ENCODE results near the gene SKP2.
A peak's percentile ranks its signal among the peaks of the same experiment; 100 is the strongest.

Gene SKP2

GRCh38 chr5:36145311-36145710 is 6.6 kb upstream of the SKP2 start:
- peaks cover 5% of the 10 kb centered on the region for H3K4me1 ChIP-seq (ENCODE audit: insufficient read depth, low read length)
- H3K4me3 ChIP-seq (ENCODE audit: low read depth in 1 of 2, low read length in 2 of 2), result no peak overlapping the region
- no peak overlapping the region for H3K9ac ChIP-seq (ENCODE audit: low read length)
- H3K36me3 ChIP-seq (ENCODE audit: insufficient read depth, low read length), result peaks cover 3% of the 10 kb centered on the region
- H3K27me3 ChIP-seq (ENCODE audit: control insufficient read depth in 1 of 2, insufficient read depth in 2 of 2, low read length in 2 of 2), result no peaks in the 10 kb centered on the region
- H3K9me3 ChIP-seq (ENCODE audit: low read length), result no peaks in the 10 kb centered on the region
- no peak overlapping the region for H3K27ac ChIP-seq (ENCODE audit: low read depth, low read length)

GRCh38 chr5:36146390-36146789 is 5.5 kb upstream of the SKP2 start:
- Histone ChIP-seq H3K9me3 (ENCODE audit: low read length) (no peaks in the 10 kb centered on the region), H3K9ac (ENCODE audit: low read length) (no peak overlapping the region), H3K27me3 (ENCODE audit: control insufficient read depth in 1 of 2, insufficient read depth in 2 of 2, low read length in 2 of 2) (no peaks in the 10 kb centered on the region), H3K4me3 (ENCODE audit: low read depth in 1 of 2, low read length in 2 of 2) (no peak overlapping the region), H3K4me1 (ENCODE audit: insufficient read depth, low read length) (peaks cover 9% of the 10 kb centered on the region), H3K27ac (ENCODE audit: low read depth, low read length) (no peak overlapping the region), H3K36me3 (ENCODE audit: insufficient read depth, low read length) (no peaks in the 10 kb centered on the region)

GRCh38 chr5:36147681-36148080 is 4.2 kb upstream of the SKP2 start:
- no peaks in the 10 kb centered on the region for H3K36me3 ChIP-seq (ENCODE audit: insufficient read depth, low read length)
- H3K27ac ChIP-seq (ENCODE audit: low read depth, low read length), result no peak overlapping the region
- H3K9ac ChIP-seq (ENCODE audit: low read length), result no peak overlapping the region
- no peaks in the 10 kb centered on the region for H3K9me3 ChIP-seq (ENCODE audit: low read length)
- H3K4me1 ChIP-seq (ENCODE audit: insufficient read depth, low read length), result peaks cover 13% of the 10 kb centered on the region
- H3K27me3 ChIP-seq (ENCODE audit: control insufficient read depth in 1 of 2, insufficient read depth in 2 of 2, low read length in 2 of 2), result no peaks in the 10 kb centered on the region
- no peak overlapping the region for H3K4me3 ChIP-seq (ENCODE audit: low read depth in 1 of 2, low read length in 2 of 2)

- Histone ChIP-seq H3K9me3 (ENCODE audit: low read length) (no peaks in the 10 kb centered on the region), H3K27me3 (ENCODE audit: control insufficient read depth in 1 of 2, insufficient read depth in 2 of 2, low read length in 2 of 2) (no peaks in the 10 kb centered on the region), H3K36me3 (ENCODE audit: insufficient read depth, low read length) (peaks cover 13% of the 10 kb centered on the region), H3K4me1 (ENCODE audit: insufficient read depth, low read length) (peaks cover 15% of the 10 kb centered on the region), H3K27ac (ENCODE audit: low read depth, low read length) (peak overlapping the region; percentile 84), H3K4me3 (ENCODE audit: low read depth in 1 of 2, low read length in 2 of 2) (peak overlapping the region; percentile 85 to 93), H3K9ac (ENCODE audit: low read length) (peak overlapping the region; percentile 48)
These were observed 1.1 kb upstream of the SKP2 start for GRCh38 chr5:36150676-36151433.

GRCh38 chr5:36152324-36153297 is 700 bp downstream of the SKP2 start:
- Histone ChIP-seq H3K27me3 (ENCODE audit: control insufficient read depth in 1 of 2, insufficient read depth in 2 of 2, low read length in 2 of 2) (no peaks in the 10 kb centered on the region), H3K36me3 (ENCODE audit: insufficient read depth, low read length) (peaks cover 13% of the 10 kb centered on the region), H3K9me3 (ENCODE audit: low read length) (no peaks in the 10 kb centered on the region), H3K9ac (ENCODE audit: low read length) (peak overlapping the region; percentile 42), H3K4me3 (ENCODE audit: low read depth in 1 of 2, low read length in 2 of 2) (peak overlapping the region; percentile 85 to 93), H3K27ac (ENCODE audit: low read depth, low read length) (peak overlapping the region; percentile 84), H3K4me1 (ENCODE audit: insufficient read depth, low read length) (peaks cover 15% of the 10 kb centered on the region)

GRCh38 chr5:36153298-36153677 is 1.4 kb downstream of the SKP2 start:
- H3K27me3 ChIP-seq (ENCODE audit: control insufficient read depth in 1 of 2, insufficient read depth in 2 of 2, low read length in 2 of 2), result no peaks in the 10 kb centered on the region
- H3K9me3 ChIP-seq (ENCODE audit: low read length), result no peaks in the 10 kb centered on the region
- H3K9ac ChIP-seq (ENCODE audit: low read length), result no peak overlapping the region
- H3K27ac ChIP-seq (ENCODE audit: low read depth, low read length), result no peak overlapping the region
- no peak overlapping the region for H3K4me3 ChIP-seq (ENCODE audit: low read depth in 1 of 2, low read length in 2 of 2)
- peaks cover 16% of the 10 kb centered on the region for H3K36me3 ChIP-seq (ENCODE audit: insufficient read depth, low read length)
- peaks cover 15% of the 10 kb centered on the region for H3K4me1 ChIP-seq (ENCODE audit: insufficient read depth, low read length)

- H3K4me1 ChIP-seq (ENCODE audit: insufficient read depth, low read length), result peaks cover 15% of the 10 kb centered on the region
- no peak overlapping the region for H3K27ac ChIP-seq (ENCODE audit: low read depth, low read length)
- no peak overlapping the region for H3K9ac ChIP-seq (ENCODE audit: low read length)
- no peaks in the 10 kb centered on the region for H3K27me3 ChIP-seq (ENCODE audit: control insufficient read depth in 1 of 2, insufficient read depth in 2 of 2, low read length in 2 of 2)
- no peaks in the 10 kb centered on the region for H3K9me3 ChIP-seq (ENCODE audit: low read length)
- peaks cover 21% of the 10 kb centered on the region for H3K36me3 ChIP-seq (ENCODE audit: insufficient read depth, low read length)
- no peak overlapping the region for H3K4me3 ChIP-seq (ENCODE audit: low read depth in 1 of 2, low read length in 2 of 2)
These were observed 1.8 kb downstream of the SKP2 start for GRCh38 chr5:36153726-36154125.

- no peaks in the 10 kb centered on the region for H3K9me3 ChIP-seq (ENCODE audit: low read length)
- no peak overlapping the region for H3K9ac ChIP-seq (ENCODE audit: low read length)
- no peak overlapping the region for H3K4me3 ChIP-seq (ENCODE audit: low read depth in 1 of 2, low read length in 2 of 2)
- H3K4me1 ChIP-seq (ENCODE audit: insufficient read depth, low read length), result peaks cover 10% of the 10 kb centered on the region
- no peak overlapping the region for H3K27ac ChIP-seq (ENCODE audit: low read depth, low read length)
- H3K27me3 ChIP-seq (ENCODE audit: control insufficient read depth in 1 of 2, insufficient read depth in 2 of 2, low read length in 2 of 2), result no peaks in the 10 kb centered on the region
- peaks cover 34% of the 10 kb centered on the region for H3K36me3 ChIP-seq (ENCODE audit: insufficient read depth, low read length)
These were observed 3.4 kb downstream of the SKP2 start for GRCh38 chr5:36155291-36155690.

GRCh38 chr5:36156121-36156601 is 4.2 kb downstream of the SKP2 start:
- Histone ChIP-seq H3K27ac (ENCODE audit: low read depth, low read length) (no peak overlapping the region), H3K9me3 (ENCODE audit: low read length) (no peaks in the 10 kb centered on the region), H3K4me1 (ENCODE audit: insufficient read depth, low read length) (peaks cover 5% of the 10 kb centered on the region), H3K4me3 (ENCODE audit: low read depth in 1 of 2, low read length in 2 of 2) (no peak overlapping the region), H3K36me3 (ENCODE audit: insufficient read depth, low read length) (peaks cover 34% of the 10 kb centered on the region), H3K9ac (ENCODE audit: low read length) (no peak overlapping the region), H3K27me3 (ENCODE audit: control insufficient read depth in 1 of 2, insufficient read depth in 2 of 2, low read length in 2 of 2) (no peaks in the 10 kb centered on the region)

- Histone ChIP-seq H3K27ac (ENCODE audit: low read depth, low read length) (no peak overlapping the region), H3K36me3 (ENCODE audit: insufficient read depth, low read length) (peaks cover 35% of the 10 kb centered on the region), H3K4me1 (ENCODE audit: insufficient read depth, low read length) (peaks cover 5% of the 10 kb centered on the region)
These were observed 4.7 kb downstream of the SKP2 start for GRCh38 chr5:36156619-36157018.

GRCh38 chr5:36158144-36158543 is 6.2 kb downstream of the SKP2 start:
- no peak overlapping the region for H3K4me3 ChIP-seq (ENCODE audit: low read depth in 1 of 2, low read length in 2 of 2)
- H3K9me3 ChIP-seq (ENCODE audit: low read length), result no peaks in the 10 kb centered on the region
- no peak overlapping the region for H3K9ac ChIP-seq (ENCODE audit: low read length)
- no peaks in the 10 kb centered on the region for H3K4me1 ChIP-seq (ENCODE audit: insufficient read depth, low read length)
- peaks cover 50% of the 10 kb centered on the region for H3K36me3 ChIP-seq (ENCODE audit: insufficient read depth, low read length)
- no peak overlapping the region for H3K27ac ChIP-seq (ENCODE audit: low read depth, low read length)
- H3K27me3 ChIP-seq (ENCODE audit: control insufficient read depth in 1 of 2, insufficient read depth in 2 of 2, low read length in 2 of 2), result no peaks in the 10 kb centered on the region

More at GRCh38 chr5:36156619-36157018, 4.7 kb downstream of the SKP2 start:
- H3K9me3 ChIP-seq (ENCODE audit: low read length), result no peaks in the 10 kb centered on the region
- no peaks in the 10 kb centered on the region for H3K27me3 ChIP-seq (ENCODE audit: control insufficient read depth in 1 of 2, insufficient read depth in 2 of 2, low read length in 2 of 2)
- no peak overlapping the region for H3K9ac ChIP-seq (ENCODE audit: low read length)
- no peak overlapping the region for H3K4me3 ChIP-seq (ENCODE audit: low read depth in 1 of 2, low read length in 2 of 2)
